DOHH2 (cell line): ENCODE measurements around the gene BTBD2.

Experiments used
- H3F3A ChIP-seq: fragments of 200-600 bp; sonication (generic), shearing (Covaris generic); 2 replicates; pipeline ENCODE4 v1.6.0; 2016; ENCODE audit warnings: antibody characterized with exemption, mild to moderate bottlenecking; ENCODE audit not compliant: control insufficient read depth, insufficient read depth
- H3K27ac ChIP-seq: fragments of 200-600 bp; sonication (generic); 2 replicates; pipeline ENCODE4 v1.5.1; 2014; ENCODE audit warnings: low read depth, mild to moderate bottlenecking, low read length, moderate library complexity
- H3K27me3 ChIP-seq: fragments of 200-600 bp; sonication (generic); 2 replicates; pipeline ENCODE4 v1.6.1; 2014; ENCODE audit warnings: mild to moderate bottlenecking, low read length, mixed read lengths; ENCODE audit not compliant: control insufficient read depth
- H3K36me3 ChIP-seq: fragments of 200-600 bp; sonication (generic); 2 replicates; pipeline ENCODE4 v1.6.1; 2014; ENCODE audit warnings: mild to moderate bottlenecking, low read length, moderate library complexity, mixed read lengths; ENCODE audit not compliant: control insufficient read depth
- H3K4me1 ChIP-seq: fragments of 200-600 bp; sonication (generic); 2 replicates; pipeline ENCODE4 v1.6.1; 2014; ENCODE audit warnings: mild to moderate bottlenecking, low read length, mixed read lengths; ENCODE audit not compliant: control insufficient read depth
- H3K4me2 ChIP-seq: fragments of 200-600 bp; sonication (generic); 2 replicates; pipeline ENCODE4 v1.6.0; 2014; ENCODE audit warnings: mild to moderate bottlenecking, low read length, moderate library complexity
- H3K4me3 ChIP-seq: fragments of 200-600 bp; sonication (generic); 2 replicates; pipeline ENCODE4 v1.5.1; 2014; ENCODE audit warnings: mild to moderate bottlenecking, low read length, mixed read lengths
- H3K79me2 ChIP-seq: fragments of 200-600 bp; sonication (generic); 2 replicates; pipeline ENCODE4 v1.6.1; 2014; ENCODE audit warnings: mild to moderate bottlenecking, low read length, mixed read lengths; ENCODE audit not compliant: control insufficient read depth
- H3K9me2 ChIP-seq: fragments of 200-600 bp; sonication (generic); replicated peaks from 2 replicates; pipeline ENCODE4 v1.6.1; 2014; ENCODE audit warnings: mild to moderate bottlenecking, low read length, mixed read lengths; ENCODE audit not compliant: control insufficient read depth
- H3K9me3 ChIP-seq: fragments of 200-600 bp; sonication (generic); 2 replicates; pipeline ENCODE4 v1.6.1; 2014; ENCODE audit warnings: antibody characterized with exemption, low read length, mixed read lengths; ENCODE audit not compliant: control insufficient read depth, insufficient read depth
- H4K20me1 ChIP-seq: fragments of 200-600 bp; sonication (generic); 2 replicates; pipeline ENCODE4 v1.6.0; 2014; ENCODE audit warnings: low read depth, mild to moderate bottlenecking, antibody characterized with exemption, low read length, moderate library complexity; ENCODE audit not compliant: control insufficient read depth, insufficient read depth
- EZH2phosphoT487 ChIP-seq: fragments of 200-600 bp; sonication (generic); IDR thresholded peaks from 2 replicates; pipeline ENCODE4 v1.6.1; 2017; ENCODE audit warnings: borderline replicate concordance, mild to moderate bottlenecking, antibody characterized with exemption, low read length, moderate library complexity, mixed read lengths
- TF ChIP-seq, protein P1 (sequence below): fragments of 200-600 bp; sonication (generic); IDR thresholded peaks from one replicate; pipeline ENCODE4 v1.5.1; 2014; ENCODE audit warnings: antibody characterized with exemption, mild to moderate bottlenecking, low read depth, low read length; ENCODE audit not compliant: poor library complexity, severe bottlenecking

BTBD2 gene

DNA sequence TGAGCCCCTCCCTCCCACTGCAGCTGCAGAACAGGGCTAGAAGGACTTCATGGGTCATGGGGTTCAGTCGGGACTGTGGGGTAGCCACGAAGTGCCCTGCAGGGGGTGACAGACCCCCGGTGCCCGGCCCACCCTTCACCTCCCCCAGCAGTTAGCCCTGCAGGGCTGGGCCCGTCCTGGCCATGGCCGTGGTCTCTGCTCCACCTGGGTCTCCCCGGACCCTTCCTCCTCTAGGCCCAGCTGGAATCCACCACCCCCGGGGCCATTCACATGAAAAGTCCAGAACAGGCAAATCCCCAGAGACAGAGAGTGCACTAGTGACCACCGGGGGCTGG, 18.3 kb upstream of the BTBD2 start:
- H3K4me3 ChIP-seq: no peak overlapping the region
- H3K4me2 ChIP-seq: no peak overlapping the region
- H3K79me2 ChIP-seq: no peaks in the 10 kb centered on the region
- peaks cover 16% of the 10 kb centered on the region for H3K36me3 ChIP-seq
- H3K9me3 ChIP-seq: no peaks in the 10 kb centered on the region
- no peak overlapping the region for H3K27ac ChIP-seq
- H3K9me2 ChIP-seq: no peaks in the 10 kb centered on the region
- H3K4me1 ChIP-seq: peaks cover 40% of the 10 kb centered on the region
- peaks cover 26% of the 10 kb centered on the region for H3F3A ChIP-seq
- peaks cover 10% of the 10 kb centered on the region for H3K27me3 ChIP-seq
- TF ChIP-seq, protein P1, sequence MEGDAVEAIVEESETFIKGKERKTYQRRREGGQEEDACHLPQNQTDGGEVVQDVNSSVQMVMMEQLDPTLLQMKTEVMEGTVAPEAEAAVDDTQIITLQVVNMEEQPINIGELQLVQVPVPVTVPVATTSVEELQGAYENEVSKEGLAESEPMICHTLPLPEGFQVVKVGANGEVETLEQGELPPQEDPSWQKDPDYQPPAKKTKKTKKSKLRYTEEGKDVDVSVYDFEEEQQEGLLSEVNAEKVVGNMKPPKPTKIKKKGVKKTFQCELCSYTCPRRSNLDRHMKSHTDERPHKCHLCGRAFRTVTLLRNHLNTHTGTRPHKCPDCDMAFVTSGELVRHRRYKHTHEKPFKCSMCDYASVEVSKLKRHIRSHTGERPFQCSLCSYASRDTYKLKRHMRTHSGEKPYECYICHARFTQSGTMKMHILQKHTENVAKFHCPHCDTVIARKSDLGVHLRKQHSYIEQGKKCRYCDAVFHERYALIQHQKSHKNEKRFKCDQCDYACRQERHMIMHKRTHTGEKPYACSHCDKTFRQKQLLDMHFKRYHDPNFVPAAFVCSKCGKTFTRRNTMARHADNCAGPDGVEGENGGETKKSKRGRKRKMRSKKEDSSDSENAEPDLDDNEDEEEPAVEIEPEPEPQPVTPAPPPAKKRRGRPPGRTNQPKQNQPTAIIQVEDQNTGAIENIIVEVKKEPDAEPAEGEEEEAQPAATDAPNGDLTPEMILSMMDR: no peak
- no peak for TF ChIP-seq EZH2phosphoT487
- no peaks in the 10 kb centered on the region for H4K20me1 ChIP-seq

DNA sequence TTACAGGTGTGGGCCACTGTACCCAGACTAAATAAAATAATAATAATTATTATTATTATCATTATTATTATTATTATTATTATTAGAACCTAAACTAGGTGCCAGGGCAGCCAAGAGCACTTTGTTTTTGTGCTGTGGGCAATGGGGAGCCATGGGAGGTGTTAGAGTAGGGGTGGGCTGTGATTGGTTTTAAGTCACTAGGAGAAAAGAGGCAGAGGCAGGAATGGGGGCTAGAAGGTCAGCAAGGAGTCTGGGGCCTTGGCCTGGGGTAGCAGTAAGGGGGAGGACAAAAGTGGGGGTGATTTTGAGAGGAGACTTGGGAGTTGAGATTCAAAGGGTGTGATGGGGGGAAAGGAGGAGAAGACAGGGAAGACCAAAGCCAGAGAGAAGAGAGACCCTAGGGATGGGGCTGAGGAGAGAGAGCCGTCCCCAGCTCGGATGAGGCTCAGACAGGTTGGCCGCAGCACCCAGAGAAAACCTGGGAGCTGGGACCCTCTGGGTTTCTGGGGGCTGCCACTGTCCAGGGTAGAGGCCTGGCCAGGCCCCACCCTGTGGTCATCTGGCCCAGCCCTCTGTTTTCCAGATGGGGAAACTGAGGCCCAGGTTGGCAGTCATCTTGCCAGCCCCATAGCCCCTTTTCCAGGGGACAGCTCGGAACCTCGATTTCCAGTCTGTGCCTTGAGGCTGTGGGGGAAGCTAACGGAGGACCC, 17.8 kb upstream of the BTBD2 start:
- Histone ChIP-seq H3K27me3 (peaks cover 10% of the 10 kb centered on the region), H3K27ac (no peak overlapping the region), H3F3A (peaks cover 24% of the 10 kb centered on the region), H3K4me3 (no peak overlapping the region), H4K20me1 (no peaks in the 10 kb centered on the region), H3K79me2 (no peaks in the 10 kb centered on the region), H3K36me3 (peaks cover 11% of the 10 kb centered on the region), H3K9me3 (no peaks in the 10 kb centered on the region), H3K4me1 (peaks cover 38% of the 10 kb centered on the region), H3K9me2 (no peaks in the 10 kb centered on the region), H3K4me2 (no peak overlapping the region)
- TF ChIP-seq EZH2phosphoT487: no peak
- TF ChIP-seq, protein P1: no peak

DNA sequence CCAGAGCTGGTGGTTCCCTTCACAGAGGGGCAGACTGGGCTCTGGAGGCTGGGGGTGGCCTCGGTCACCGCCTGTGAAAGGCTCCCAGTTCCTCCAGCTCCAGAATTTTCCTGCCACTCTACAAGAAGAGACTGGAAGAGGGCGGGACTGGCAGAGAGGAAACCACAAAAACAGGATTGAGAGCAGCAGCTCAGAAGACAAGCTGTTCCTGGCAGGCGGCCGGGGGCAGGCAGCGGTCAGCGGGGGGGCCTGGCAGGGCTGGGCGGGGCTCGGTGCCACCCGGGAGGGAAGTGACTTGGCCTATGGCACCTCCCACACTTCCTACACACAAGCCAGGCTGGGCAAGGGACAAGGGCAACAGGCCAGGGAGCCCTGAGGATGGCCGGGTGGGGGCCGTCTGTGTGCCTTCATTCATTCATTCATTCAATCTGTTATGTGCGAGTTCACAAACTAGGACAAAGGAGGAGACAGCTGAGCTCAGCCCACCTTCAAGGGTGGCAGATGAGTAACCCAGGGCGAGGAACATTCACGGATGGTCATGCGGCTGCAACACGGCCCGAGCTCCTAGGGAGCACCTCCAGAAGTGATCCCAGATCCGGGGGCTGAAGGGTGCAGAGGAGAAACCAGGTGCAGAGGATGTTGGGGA, 16.9 kb upstream of the BTBD2 start:
- Histone ChIP-seq H3K9me3 (no peaks in the 10 kb centered on the region), H3K9me2 (no peaks in the 10 kb centered on the region), H3K36me3 (peaks cover 2% of the 10 kb centered on the region; the same call in 1 of the 2 replicates), H3K27me3 (peaks cover 10% of the 10 kb centered on the region), H3F3A (peaks cover 16% of the 10 kb centered on the region), H3K4me3 (no peak overlapping the region), H4K20me1 (no peaks in the 10 kb centered on the region), H3K4me2 (no peak overlapping the region), H3K4me1 (peaks cover 29% of the 10 kb centered on the region), H3K79me2 (no peaks in the 10 kb centered on the region), H3K27ac (no peak overlapping the region)
- no peak for TF ChIP-seq EZH2phosphoT487
- TF ChIP-seq, protein P1: no peak
